Stomach smooth muscle (tissue), 2 donors: Measurements from ENCODE around the gene TNNC2.

ENCODE experiments used
- H3K27ac ChIP-seq: one replicate; pipeline ENCODE4 v1.7.0; 2013; ENCODE audit warnings: mild to moderate bottlenecking, low read length, inconsistent platforms
- H3K27me3 ChIP-seq, 2 donors: one replicate each; pipeline ENCODE4 v1.7.0; 2013; ENCODE audit warnings: low read length in 2 of 2; ENCODE audit not compliant: insufficient read depth in 2 of 2, control insufficient read depth in 1 of 2
- H3K36me3 ChIP-seq, 2 donors: one replicate each; pipeline ENCODE4 v1.7.0; 2013; ENCODE audit warnings: low read length in 2 of 2; ENCODE audit not compliant: control insufficient read depth in 2 of 2, insufficient read depth in 2 of 2
- H3K4me1 ChIP-seq: one replicate; pipeline ENCODE4 v1.7.0; 2013; ENCODE audit warnings: low read length; ENCODE audit not compliant: control insufficient read depth, insufficient read depth
- H3K4me3 ChIP-seq, 2 donors: one replicate each; pipeline ENCODE4 v1.7.0; 2013; ENCODE audit warnings: low read length in 2 of 2
- H3K9ac ChIP-seq, 2 donors: one replicate each; pipeline ENCODE4 v1.7.0; 2013; ENCODE audit warnings: low read length in 2 of 2, mild to moderate bottlenecking in 1 of 2
- H3K9me3 ChIP-seq, 2 donors: one replicate each; pipeline ENCODE4 v1.7.0; 2013; ENCODE audit warnings: low read length in 2 of 2; ENCODE audit not compliant: control insufficient read depth in 2 of 2
- donor health status: healthy.
- donor health status: Pancreatic carcinoma.

TNNC2 gene

GRCh38 chr20:45780159-45780558 is 47.0 kb downstream of the TNNC2 start:
- Histone ChIP-seq H3K4me1 (peaks cover 58% of the 10 kb centered on the region), H3K4me3 (peak overlapping the region in 1 of 2 donors; percentile 3), H3K36me3 (no peaks in the 10 kb centered on the region), H3K27ac (peak overlapping the region; percentile 99), H3K27me3 (no peaks in the 10 kb centered on the region), H3K9ac (peak overlapping the region; percentile 64 to 70), H3K9me3 (no peaks in the 10 kb centered on the region)

GRCh38 chr20:45779011-45779915 is 47.8 kb downstream of the TNNC2 start:
- Histone ChIP-seq H3K4me3 (no peak overlapping the region), H3K27ac (peak overlapping the region; percentile 99), H3K36me3 (no peaks in the 10 kb centered on the region), H3K9me3 (no peaks in the 10 kb centered on the region), H3K9ac (peak overlapping the region; percentile 70 to 79), H3K4me1 (peaks cover 56% of the 10 kb centered on the region), H3K27me3 (no peaks in the 10 kb centered on the region)

GRCh38 chr20:45776931-45777330 is 50.2 kb downstream of the TNNC2 start:
- Histone ChIP-seq H3K4me1 (peaks cover 40% of the 10 kb centered on the region), H3K9ac (no peak overlapping the region)

GRCh38 chr20:45775411-45775810 is 51.7 kb downstream of the TNNC2 start:
- Histone ChIP-seq H3K4me1 (peaks cover 33% of the 10 kb centered on the region), H3K9ac (no peak overlapping the region), H3K27me3 (no peaks in the 10 kb centered on the region), H3K9me3 (no peaks in the 10 kb centered on the region), H3K36me3 (no peaks in the 10 kb centered on the region), H3K27ac (no peak overlapping the region), H3K4me3 (no peak overlapping the region)

More at GRCh38 chr20:45776931-45777330, 50.2 kb downstream of the TNNC2 start:
- no peaks in the 10 kb centered on the region for H3K36me3 ChIP-seq
- H3K9me3 ChIP-seq, result no peaks in the 10 kb centered on the region
- H3K4me3 ChIP-seq, result no peak overlapping the region
- H3K27ac ChIP-seq, result no peak overlapping the region
- no peaks in the 10 kb centered on the region for H3K27me3 ChIP-seq

- Histone ChIP-seq H3K27me3 (no peaks in the 10 kb centered on the region), H3K27ac (no peak overlapping the region), H3K9ac (no peak overlapping the region), H3K4me3 (no peak overlapping the region), H3K9me3 (no peaks in the 10 kb centered on the region), H3K36me3 (no peaks in the 10 kb centered on the region), H3K4me1 (peaks cover 28% of the 10 kb centered on the region)
Measured at GRCh38 chr20:45774945-45775344, 52.2 kb downstream of the TNNC2 start.
